H1 (cell line): ENCODE data around the gene OR2T27. TPM values are rescaled to one million over a fixed set of nuclear protein-coding genes. Genes with fewer than 3 reads are reported as not detected.

Experiments
- CTCF ChIA-PET: fragments of 300-600 bp; sonication (Branson Sonifier 250); formaldehyde crosslinking; loops from one replicate; lab custom pipeline; 2021; ENCODE audit not compliant: partially characterized antibody; lab: Charles Lee
- POLR2A ChIA-PET: fragments of 300-600 bp; sonication (Branson Sonifier 250); formaldehyde crosslinking; loops from one replicate; lab custom pipeline; 2021; ENCODE audit warnings: inconsistent platforms; ENCODE audit not compliant: partially characterized antibody; lab: Charles Lee
- DNase-seq, 2 experiments: peaks; one replicate each; pipeline versions ENCODE4 v3.0.0 to v3.0.0-alpha.2; 2010 to 2022; ENCODE audit warnings: low spot score in 2 of 2, low read depth in 1 of 2, mixed read lengths in 1 of 2
- FAIRE-seq: peaks from 2 replicates; lab custom pipeline; 2011; peaks lifted over from hg19 to GRCh38; lab: Jason Lieb, UNC
- H2AFZ ChIP-seq: 2 replicates; pipeline ENCODE4 v1.8.1; 2012; ENCODE audit warnings: low read length, inconsistent platforms
- H2AK5ac ChIP-seq: 2 replicates; pipeline ENCODE4 v1.6.1; 2013; ENCODE audit warnings: low read depth, low read length
- H2BK120ac ChIP-seq: replicated peaks from 2 replicates; pipeline ENCODE3; 2013; ENCODE audit warnings: low read depth, low read length, inconsistent platforms
- H2BK12ac ChIP-seq: 2 replicates; pipeline ENCODE4 v1.6.1; 2013; ENCODE audit warnings: low read depth, low read length
- H2BK15ac ChIP-seq: 2 replicates; pipeline ENCODE4 v1.6.1; 2013; ENCODE audit warnings: low read length
- H2BK20ac ChIP-seq: 2 replicates; pipeline ENCODE4 v1.6.1; 2013; ENCODE audit warnings: low read length
- H2BK5ac ChIP-seq: 2 replicates; pipeline ENCODE4 v1.6.1; 2013; ENCODE audit warnings: low read depth, low read length
- H3K14ac ChIP-seq: 2 replicates; pipeline ENCODE4 v1.6.1; 2013; ENCODE audit warnings: inconsistent platforms; ENCODE audit not compliant: insufficient read length
- H3K18ac ChIP-seq: 2 replicates; pipeline ENCODE4 v1.6.1; 2013; ENCODE audit warnings: low read length; ENCODE audit errors: extremely low read depth
- H3K23ac ChIP-seq: 2 replicates; pipeline ENCODE4 v1.6.1; 2013; ENCODE audit warnings: inconsistent platforms; ENCODE audit not compliant: insufficient read length
- H3K23me2 ChIP-seq: 2 replicates; pipeline ENCODE4 v1.6.1; 2013; ENCODE audit warnings: low read depth, low read length
- H3K27ac ChIP-seq: 2 replicates; pipeline ENCODE4 v1.6.1; 2011; ENCODE audit warnings: low read depth, low read length, inconsistent platforms
- H3K27me3 ChIP-seq, 4 experiments: replicated peaks in 1 of 4; 1 replicate in 1 of 4; 2 replicates in 3 of 4; pipeline versions ENCODE4 v1.6.1 to v1.8.1; 2011 to 2013; ENCODE audit warnings: low read length in 3 of 4, mild to moderate bottlenecking in 3 of 4, inconsistent platforms in 2 of 4, mixed read lengths in 2 of 4, moderate library complexity in 1 of 4; ENCODE audit not compliant: control insufficient read depth in 3 of 4, insufficient read depth in 3 of 4; ENCODE audit errors: extremely low read depth in 1 of 4
- H3K36me3 ChIP-seq, 4 experiments: 2 replicates each; pipeline versions ENCODE4 v1.6.1 to v1.8.1; 2011 to 2013; ENCODE audit warnings: mild to moderate bottlenecking in 4 of 4, low read length in 3 of 4, moderate library complexity in 2 of 4, control low read depth in 1 of 4, inconsistent platforms in 1 of 4; ENCODE audit not compliant: insufficient read depth in 4 of 4, control insufficient read depth in 2 of 4
- H3K4ac ChIP-seq: replicated peaks from 2 replicates; pipeline ENCODE3; 2013; ENCODE audit warnings: low read length, low read depth, mixed read lengths, inconsistent platforms; ENCODE audit not compliant: insufficient read length
- H3K4me1 ChIP-seq, 4 experiments: replicated peaks in 1 of 4; 1 replicate in 1 of 4; 2 replicates in 3 of 4; pipeline versions ENCODE4 v1.6.1 to v1.8.1; 2011 to 2013; ENCODE audit warnings: low read length in 3 of 4, inconsistent platforms in 2 of 4, mixed read lengths in 1 of 4; ENCODE audit not compliant: insufficient read depth in 4 of 4, control insufficient read depth in 3 of 4
- H3K4me2 ChIP-seq, 2 experiments: 2 replicates each; pipeline versions ENCODE4 v1.6.1 to v1.8.1; 2011 to 2013; ENCODE audit warnings: low read depth in 2 of 2, low read length in 2 of 2, control low read depth in 1 of 2, inconsistent platforms in 1 of 2, mild to moderate bottlenecking in 1 of 2; ENCODE audit not compliant: insufficient read depth in 1 of 2
- H3K4me3 ChIP-seq, 4 experiments: fragments of 200-600, 300-600 bp in 1 of 4; sonication (generic), shearing (Covaris generic), sonication (Bioruptor Twin) in 1 of 4; 2 replicates each; pipeline versions ENCODE4 v1.5.1 to v1.8.1; 2011 to 2016; ENCODE audit warnings: low read length in 4 of 4, low read depth in 3 of 4, control low read depth in 2 of 4, inconsistent platforms in 2 of 4, mild to moderate bottlenecking in 2 of 4, mixed read lengths in 1 of 4, moderate library complexity in 1 of 4; ENCODE audit not compliant: insufficient read depth in 2 of 4; ENCODE audit errors: extremely low read depth in 1 of 4
- H3K56ac ChIP-seq: replicated peaks from 2 replicates; pipeline ENCODE3; 2013; ENCODE audit warnings: low read depth, mild to moderate bottlenecking, mixed read lengths, low read length, inconsistent platforms; ENCODE audit not compliant: insufficient read length
- H3K79me1 ChIP-seq: 2 replicates; pipeline ENCODE4 v1.6.1; 2013; ENCODE audit warnings: low read depth, low read length, control low read depth
- H3K79me2 ChIP-seq, 2 experiments: 2 replicates each; pipeline versions ENCODE4 v1.6.1 to v1.8.1; 2012 to 2013; ENCODE audit warnings: low read length in 2 of 2, mild to moderate bottlenecking in 2 of 2, inconsistent platforms in 1 of 2; ENCODE audit not compliant: insufficient read depth in 2 of 2, control insufficient read depth in 1 of 2
- H3K9ac ChIP-seq, 4 experiments: replicated peaks in 1 of 4; 1 replicate in 1 of 4; 2 replicates in 3 of 4; pipeline versions ENCODE4 v1.6.1 to v1.8.1; 2011 to 2013; ENCODE audit warnings: low read depth in 3 of 4, low read length in 3 of 4, control low read depth in 2 of 4, mild to moderate bottlenecking in 2 of 4, moderate library complexity in 2 of 4, inconsistent platforms in 1 of 4; ENCODE audit errors: extremely low read depth in 1 of 4
- H3K9me3 ChIP-seq, 2 experiments: 2 replicates each; pipeline versions ENCODE4 v1.6.1 to v1.8.1; 2012 to 2013; ENCODE audit warnings: mild to moderate bottlenecking in 2 of 2, moderate library complexity in 2 of 2, control low read depth in 1 of 2, inconsistent platforms in 1 of 2, low read depth in 1 of 2, low read length in 1 of 2, mixed read lengths in 1 of 2; ENCODE audit not compliant: insufficient read depth in 2 of 2
- H4K20me1 ChIP-seq, 2 experiments: replicated peaks in 1 of 2; 2 replicates each; pipeline versions ENCODE3 to v1.8.1; 2011 to 2013; ENCODE audit warnings: inconsistent platforms in 2 of 2, low read length in 2 of 2, mild to moderate bottlenecking in 1 of 2; ENCODE audit not compliant: insufficient read depth in 2 of 2, control insufficient read depth in 1 of 2
- H4K5ac ChIP-seq: 2 replicates; pipeline ENCODE4 v1.6.1; 2013; ENCODE audit warnings: low read length, low read depth, mixed read lengths, inconsistent platforms; ENCODE audit not compliant: insufficient read length
- H4K8ac ChIP-seq: 2 replicates; pipeline ENCODE4 v1.8.0; 2013; ENCODE audit warnings: mild to moderate bottlenecking, moderate library complexity, low read length, inconsistent platforms; ENCODE audit not compliant: insufficient read depth; ENCODE audit errors: extremely low read depth
- H4K91ac ChIP-seq: replicated peaks from 2 replicates; pipeline ENCODE3; 2013; ENCODE audit warnings: low read length, mixed read lengths, inconsistent platforms; ENCODE audit not compliant: insufficient read length
- POLR2AphosphoS5 ChIP-seq: IDR thresholded peaks from 2 replicates; pipeline ENCODE4 v1.6.1; 2011; ENCODE audit warnings: low read depth, low read length
- SRF ChIP-seq: IDR thresholded peaks from 2 replicates; pipeline ENCODE4 v1.6.1; 2011; ENCODE audit warnings: mild to moderate bottlenecking, low read depth, low read length, moderate library complexity
- TCF12 ChIP-seq: IDR thresholded peaks from 2 replicates; pipeline ENCODE4 v1.6.1; 2011; ENCODE audit warnings: low read depth, mild to moderate bottlenecking, low read length
- WGBS, 2 experiments: shearing (Covaris generic) in 1 of 2; methylation state at CpG; one replicate each; pipeline versions ENCODE4 v1.1.6 to v1.1.7; 2013 to 2015; ENCODE audit warnings: low lambda C conversion rate in 2 of 2, mixed read lengths in 2 of 2, inconsistent platforms in 1 of 2, low coverage in 1 of 2, missing lambda C conversion rate in 1 of 2; ENCODE audit not compliant: insufficient replicate concordance in 2 of 2, insufficient coverage in 1 of 2, insufficient read length in 1 of 2; ENCODE audit errors: extremely low coverage in 1 of 2, missing lambda C conversion rate in 1 of 2; 5-methylcytosine and 5-hydroxymethylcytosine counted together
- polyA plus RNA-seq, 7 experiments: library from polyadenylated mRNA; depleted of rRNA in 3 of 7; stranded (reverse) in 5 of 7; unstranded in 2 of 7; fragments of >200 nt in 5 of 7; fragments of 200-250 nt in 2 of 7; gene quantifications; 1 replicate in 5 of 7; 2 replicates in 1 of 7; 4 replicates in 1 of 7; pipeline versions ENCODE4 v1.2.1 to v1.2.3, GENCODE V29; 2011 to 2013; ENCODE audit warnings: missing spikeins in 2 of 7, mixed read lengths in 2 of 7
- total RNA-seq: library from RNA; stranded (reverse); fragmentation: NEBNext Ultra II Directional; extraction: Animal tissue kit (Norgen Biotek cat#: 25700); gene quantifications from 2 replicates; pipeline ENCODE4 v1.2.1, GENCODE V29; 2021
- TF ChIP-seq, protein P1 (sequence below): IDR thresholded peaks from 2 replicates; pipeline ENCODE4 v1.6.1; 2012; ENCODE audit warnings: inconsistent platforms

The OR2T27 gene
- total and polyA plus RNA-seq, 2 of the 8 experiments (the other 6 are each of a cell fraction or from before 2014, with no cell fraction given): not detected

GRCh38 chr1:248610301-248610700 lies 45.0 kb downstream of the OR2T27 start:
- H3K14ac ChIP-seq: no peak overlapping the region
- no peaks in the 10 kb centered on the region for H3K79me1 ChIP-seq
- POLR2A ChIA-PET: no interaction called here
- H3K27ac ChIP-seq: no peak overlapping the region
- no peak overlapping the region for H2BK120ac ChIP-seq
- H3K9me3 ChIP-seq: peaks cover 50 to 51% of the 10 kb centered on the region in 2 experiments
- TF ChIP-seq SRF (no peak), TCF12 (no peak), POLR2AphosphoS5 (no peak)
- TF ChIP-seq, protein P1, sequence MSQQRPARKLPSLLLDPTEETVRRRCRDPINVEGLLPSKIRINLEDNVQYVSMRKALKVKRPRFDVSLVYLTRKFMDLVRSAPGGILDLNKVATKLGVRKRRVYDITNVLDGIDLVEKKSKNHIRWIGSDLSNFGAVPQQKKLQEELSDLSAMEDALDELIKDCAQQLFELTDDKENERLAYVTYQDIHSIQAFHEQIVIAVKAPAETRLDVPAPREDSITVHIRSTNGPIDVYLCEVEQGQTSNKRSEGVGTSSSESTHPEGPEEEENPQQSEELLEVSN: no peak
- H3K23ac ChIP-seq: no peak overlapping the region
- H3K4me1 ChIP-seq: no peaks in the 10 kb centered on the region
- no peak overlapping the region for H2BK5ac ChIP-seq
- no peak overlapping the region for H3K4me3 ChIP-seq
- no peak overlapping the region for H2BK15ac ChIP-seq
- H3K27me3 ChIP-seq: peaks cover 0 to 1% (median 0%) of the 10 kb centered on the region in 4 experiments; a peak in 1 of 7 replicates
- no peaks in the 10 kb centered on the region for H4K20me1 ChIP-seq
- no peak overlapping the region for H3K4me2 ChIP-seq
- H3K9ac ChIP-seq: no peak overlapping the region
- no peak overlapping the region for H2BK20ac ChIP-seq
- WGBS, 2 experiments: 44% methylated on average over 3 of the region's 3 CpGs; no CpG with 5 or more reads in 1 of the 2 experiments
- no peak overlapping the region for H2AK5ac ChIP-seq
- H2AFZ ChIP-seq: no peak overlapping the region
- no peak overlapping the region for H2BK12ac ChIP-seq
- no peak overlapping the region for H3K4ac ChIP-seq
- no peaks in the 10 kb centered on the region for H3K23me2 ChIP-seq
- H4K8ac ChIP-seq: no peak overlapping the region
- CTCF ChIA-PET: no interaction called here
- no peak overlapping the region for H4K91ac ChIP-seq
- H3K79me2 ChIP-seq: no peaks in the 10 kb centered on the region
- H3K36me3 ChIP-seq: no peaks in the 10 kb centered on the region; a peak in 1 of 8 replicates
- no peak overlapping the region for H3K18ac ChIP-seq
- DNase-seq: no peak
- no peak overlapping the region for H4K5ac ChIP-seq
- FAIRE-seq: no peak
- no peak overlapping the region for H3K56ac ChIP-seq
